NCI-H446 (cell line): ENCODE results near the gene CAPZA1.
"Not testable (repeated sequence)": the region's sequence is repeated elsewhere in the genome, so short reads cannot be mapped to it uniquely, and the experiment has no call there.

Source experiments
- DNase-seq, 2 experiments: peaks; one replicate each; lab custom pipeline; 2025; lab: John Stamatoyannopoulos, UW

CAPZA1 gene

GRCh38 chr1:112619518-112620376, at the start of gene CAPZA1:
CAPZA1 (plus strand) TSS chr1:112619832; CDS start chr1:112619845, 13 bp downstream.
- DNase-seq = peak; percentile 94 to 97

GRCh38 chr1:112575154-112575804, 44.4 kb upstream of the CAPZA1 start:
- DNase-seq = no peak

- no peak for DNase-seq
Observed at GRCh38 chr1:112576240-112576639, 43.4 kb upstream of the CAPZA1 start.

- no peak for DNase-seq
Observed at GRCh38 chr1:112579801-112580510, 39.7 kb upstream of the CAPZA1 start.

- no peak for DNase-seq
Observed at GRCh38 chr1:112581586-112582192, 37.9 kb upstream of the CAPZA1 start.

- no peak for DNase-seq
Observed at GRCh38 chr1:112583366-112583765, 36.3 kb upstream of the CAPZA1 start.

GRCh38 chr1:112589766-112590165, 29.9 kb upstream of the CAPZA1 start:
- no peak for DNase-seq

- peak; percentile 14 to 47 for DNase-seq
Observed at GRCh38 chr1:112594208-112594876, 25.3 kb upstream of the CAPZA1 start.

GRCh38 chr1:112599477-112599876, 20.2 kb upstream of the CAPZA1 start:
- DNase-seq = no peak

- no peak for DNase-seq
Observed at GRCh38 chr1:112603012-112603411, 16.6 kb upstream of the CAPZA1 start.

- DNase-seq = no peak
Observed at GRCh38 chr1:112603541-112603940, 16.1 kb upstream of the CAPZA1 start.

GRCh38 chr1:112605633-112606327, 13.9 kb upstream of the CAPZA1 start:
- DNase-seq = no peak

GRCh38 chr1:112614460-112615065, 5.1 kb upstream of the CAPZA1 start:
- peak; percentile 9 to 50 for DNase-seq

- peak in 1 of 2 experiments; percentile 14 for DNase-seq
Observed at GRCh38 chr1:112618114-112618720, 1.4 kb upstream of the CAPZA1 start.

GRCh38 chr1:112618721-112619517, 713 bp upstream of the CAPZA1 start, which contains the start of gene ST7L:
ST7L (minus strand) TSS chr1:112619141; CDS start chr1:112619113, 28 bp downstream.
- peak; percentile 67 to 85 for DNase-seq

- DNase-seq = no peak
Observed at GRCh38 chr1:112620377-112620695, 704 bp downstream of the CAPZA1 start.

GRCh38 chr1:112624493-112624892, 4.9 kb downstream of the CAPZA1 start:
- DNase-seq = not testable (repeated sequence)

GRCh38 chr1:112625696-112626095, 6.1 kb downstream of the CAPZA1 start:
- peak in 1 of 2 experiments; percentile 13 for DNase-seq

GRCh38 chr1:112626193-112626592, 6.6 kb downstream of the CAPZA1 start:
- DNase-seq = no peak
